Peyer's patch (tissue), 4 donors: ENCODE data around the gene SERPINH1. TPM values are rescaled to one million over a fixed set of nuclear protein-coding genes. Genes with fewer than 3 reads are reported as not detected.

Experiments used
- DNase-seq, 3 donors: peaks; one replicate each; pipeline ENCODE4 v3.0.0-alpha.2; 2017 to 2019
- H3K27ac ChIP-seq, 4 donors: fragments of 200-600 bp; sonication (generic); one replicate each; pipeline ENCODE4 v1.5.1; 2016 to 2019
- H3K27me3 ChIP-seq, 2 donors: fragments of 200-600 bp; sonication (generic); one replicate each; pipeline ENCODE4 v1.5.1; 2019
- H3K36me3 ChIP-seq, 3 donors: fragments of 200-600 bp; sonication (generic); one replicate each; pipeline ENCODE4 v1.5.1; 2016 to 2019
- H3K4me1 ChIP-seq, 4 donors: fragments of 200-600 bp; sonication (generic); one replicate each; pipeline ENCODE4 v1.5.1; 2016 to 2019
- H3K4me3 ChIP-seq, 4 donors: fragments of 200-600 bp; sonication (generic); 1 replicate in 3 of 4; 2 replicates in 1 of 4; pipeline ENCODE4 v1.5.1; 2016 to 2019; ENCODE audit warnings: mild to moderate bottlenecking in 1 of 4
- H3K9me3 ChIP-seq, 4 donors: fragments of 200-600 bp; sonication (generic); one replicate each; pipeline ENCODE4 v1.5.1; 2016 to 2019; ENCODE audit warnings: mild to moderate bottlenecking in 1 of 4
- CTCF ChIP-seq, 6 experiments: fragments of 450-650 bp in 4 of 6; fragments of 200-600 bp in 2 of 6; sonication (generic) in 1 of 6; IDR thresholded peaks; one replicate each; pipeline ENCODE4 v1.5.1; 2017 to 2019; ENCODE audit warnings: antibody characterized with exemption in 6 of 6, mild to moderate bottlenecking in 3 of 6, moderate library complexity in 1 of 6
- POLR2A ChIP-seq, 2 donors: fragments of 450-650 bp; IDR thresholded peaks; one replicate each; pipeline ENCODE4 v1.5.1; 2017; ENCODE audit warnings: antibody characterized with exemption in 2 of 2, mild to moderate bottlenecking in 2 of 2, moderate library complexity in 2 of 2
- total RNA-seq, 4 donors: library from RNA; depleted of rRNA; stranded (reverse); fragments of >200 nt; gene quantifications; one replicate each; pipeline ENCODE4 v1.1.0, GENCODE V29; 2016

Gene SERPINH1
- total RNA-seq, 4 donors from 2014 or later, result 35.4 to 50.9 (median 43.4) TPM

DNA sequence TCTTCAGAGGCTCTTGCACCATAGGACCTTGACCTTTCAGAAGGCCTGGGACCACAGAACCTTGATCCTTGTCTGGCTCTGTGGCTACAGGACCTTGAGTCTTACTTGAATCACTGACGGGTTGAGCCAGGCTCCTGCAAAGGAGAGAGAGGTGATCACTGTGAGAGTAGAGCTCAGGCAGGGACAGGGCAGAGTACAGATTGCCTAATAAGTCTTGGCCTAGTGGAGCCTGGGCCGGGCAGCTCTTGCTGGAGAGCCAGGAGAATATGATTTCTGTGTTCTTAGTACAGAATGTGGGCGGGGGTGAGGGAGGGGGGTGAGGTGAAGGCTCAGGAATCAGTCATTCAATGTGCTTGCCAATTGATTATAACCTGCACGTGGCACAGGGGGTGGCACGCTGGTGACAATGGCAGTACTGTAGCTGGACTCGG lies 26.0 kb downstream of the SERPINH1 start:
- Histone ChIP-seq H3K36me3 (no peaks in the 10 kb centered on the region), H3K4me3 (no peak overlapping the region), H3K9me3 (no peaks in the 10 kb centered on the region), H3K4me1 (peaks cover 0 to 27% (median 2%) of the 10 kb centered on the region in 4 donors), H3K27me3 (no peaks in the 10 kb centered on the region), H3K27ac (peak overlapping the region in 2 of 4 donors; percentile 69 to 71)
- DNase-seq, result peak in 2 of 3 donors; percentile 76 to 87
- TF ChIP-seq POLR2A (IDR thresholded peaks at IDR 0.05), result no peak
- TF ChIP-seq CTCF (IDR thresholded peaks at IDR 0.05), result no peak

DNA sequence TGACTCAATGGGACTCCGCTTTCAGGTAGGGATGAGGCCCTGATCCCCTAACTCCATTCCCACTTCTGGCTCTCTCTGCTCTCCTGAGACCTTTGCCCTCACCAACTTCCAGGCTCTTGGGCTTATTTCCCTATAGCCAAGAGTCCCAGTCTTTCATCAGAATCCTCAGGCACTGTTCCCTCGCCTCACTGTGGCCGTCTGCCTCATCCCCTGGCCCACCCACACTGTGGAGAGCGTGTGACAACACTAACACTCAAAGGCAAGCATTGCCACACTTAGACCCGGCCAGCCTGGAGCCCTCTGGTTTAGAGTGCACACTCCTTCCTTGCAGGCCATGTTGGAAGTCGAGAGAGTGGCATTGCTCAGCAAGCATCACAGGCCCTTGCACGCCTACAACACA lies 27.0 kb downstream of the SERPINH1 start:
- peaks cover 0 to 19% (median 0%) of the 10 kb centered on the region in 4 donors for H3K4me1 ChIP-seq
- H3K27ac ChIP-seq, result peak overlapping the region in 1 of 4 donors; percentile 69
- no peak for DNase-seq
- H3K9me3 ChIP-seq, result no peaks in the 10 kb centered on the region
- H3K27me3 ChIP-seq, result no peaks in the 10 kb centered on the region
- H3K36me3 ChIP-seq, result no peaks in the 10 kb centered on the region
- TF ChIP-seq POLR2A (IDR thresholded peaks at IDR 0.05) (no peak), CTCF (IDR thresholded peaks at IDR 0.05) (no peak)
- H3K4me3 ChIP-seq, result no peak overlapping the region

DNA sequence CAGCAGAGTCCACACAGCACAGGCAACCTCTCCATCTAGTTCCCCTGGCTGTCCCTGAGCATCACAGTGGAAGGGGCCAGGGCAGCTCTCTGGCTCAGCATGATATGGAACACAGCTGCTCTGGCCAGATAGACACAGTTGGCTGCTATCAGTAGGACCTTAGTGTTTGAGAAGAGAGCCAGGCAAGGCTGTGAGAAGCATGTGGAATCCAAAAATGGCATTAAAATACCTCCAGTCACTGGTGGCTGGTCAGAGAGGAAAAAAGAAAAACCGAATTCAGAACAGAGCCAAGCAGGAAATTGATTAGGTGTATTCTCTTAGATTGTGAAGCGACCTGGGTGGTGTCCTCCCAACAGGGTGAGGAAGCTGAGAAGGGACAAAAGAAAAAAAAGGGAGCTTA lies 27.9 kb downstream of the SERPINH1 start:
- no peak overlapping the region for H3K4me3 ChIP-seq
- H3K27me3 ChIP-seq, result no peaks in the 10 kb centered on the region
- H3K36me3 ChIP-seq, result no peaks in the 10 kb centered on the region
- peaks cover 0 to 18% (median 0%) of the 10 kb centered on the region in 4 donors for H3K4me1 ChIP-seq
- no peaks in the 10 kb centered on the region for H3K9me3 ChIP-seq
- H3K27ac ChIP-seq, result no peak overlapping the region
- TF ChIP-seq POLR2A (IDR thresholded peaks at IDR 0.05) (no peak), CTCF (IDR thresholded peaks at IDR 0.05) (no peak)
- DNase-seq, result no peak

DNA sequence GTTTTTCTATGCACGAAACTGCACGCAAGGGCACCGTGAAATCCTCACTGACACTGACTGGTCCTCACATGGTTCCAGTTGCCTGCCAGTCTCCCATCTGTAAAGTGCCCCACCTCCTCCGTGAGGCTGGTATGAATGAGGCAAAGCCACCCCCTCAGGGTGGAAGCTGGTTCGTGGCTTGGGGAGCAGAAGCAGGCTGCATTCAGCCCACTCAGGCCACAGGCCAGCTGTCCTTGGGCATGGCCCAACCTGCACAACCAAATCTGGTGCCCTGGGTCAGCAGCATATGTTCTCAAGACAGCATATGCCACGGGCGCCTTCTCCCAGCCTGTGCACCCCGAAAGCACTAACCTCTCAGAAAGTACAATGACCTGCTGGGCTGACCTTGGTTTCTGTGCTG lies 29.3 kb downstream of the SERPINH1 start:
- H3K9me3 ChIP-seq, result no peaks in the 10 kb centered on the region
- no peak overlapping the region for H3K4me3 ChIP-seq
- TF ChIP-seq CTCF (IDR thresholded peaks at IDR 0.05) (no peak), POLR2A (IDR thresholded peaks at IDR 0.05) (no peak)
- no peak for DNase-seq
- H3K4me1 ChIP-seq, result peaks cover 0 to 18% (median 0%) of the 10 kb centered on the region in 4 donors
- no peaks in the 10 kb centered on the region for H3K27me3 ChIP-seq
- no peaks in the 10 kb centered on the region for H3K36me3 ChIP-seq
- H3K27ac ChIP-seq, result no peak overlapping the region

DNA sequence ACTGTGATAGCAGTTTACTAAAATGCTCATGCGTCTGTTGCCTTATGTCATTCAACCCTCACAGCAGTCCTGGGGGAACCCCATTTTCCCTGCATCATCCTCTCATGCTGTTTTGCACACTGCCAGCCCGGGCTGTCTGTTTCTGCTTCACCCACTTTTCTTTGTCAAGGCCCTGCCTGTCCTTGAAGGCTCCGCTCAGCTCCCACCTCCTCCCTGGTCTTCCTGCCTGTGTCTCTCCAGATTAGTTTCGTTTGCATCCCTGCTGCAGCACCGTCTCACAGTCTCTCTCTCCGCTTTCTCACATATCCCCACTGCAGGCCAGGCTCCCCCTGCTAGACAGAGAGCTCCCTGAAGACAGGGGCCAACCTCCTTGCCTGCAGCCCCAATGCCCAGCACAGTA lies 29.9 kb downstream of the SERPINH1 start:
- Histone ChIP-seq H3K27me3 (no peaks in the 10 kb centered on the region), H3K4me3 (no peak overlapping the region), H3K4me1 (peaks cover 0 to 18% (median 0%) of the 10 kb centered on the region in 4 donors), H3K36me3 (no peaks in the 10 kb centered on the region), H3K27ac (no peak overlapping the region), H3K9me3 (no peaks in the 10 kb centered on the region)
- TF ChIP-seq CTCF (IDR thresholded peaks at IDR 0.05), result no peak
- no peak for TF ChIP-seq POLR2A (IDR thresholded peaks at IDR 0.05)
- DNase-seq, result no peak

DNA sequence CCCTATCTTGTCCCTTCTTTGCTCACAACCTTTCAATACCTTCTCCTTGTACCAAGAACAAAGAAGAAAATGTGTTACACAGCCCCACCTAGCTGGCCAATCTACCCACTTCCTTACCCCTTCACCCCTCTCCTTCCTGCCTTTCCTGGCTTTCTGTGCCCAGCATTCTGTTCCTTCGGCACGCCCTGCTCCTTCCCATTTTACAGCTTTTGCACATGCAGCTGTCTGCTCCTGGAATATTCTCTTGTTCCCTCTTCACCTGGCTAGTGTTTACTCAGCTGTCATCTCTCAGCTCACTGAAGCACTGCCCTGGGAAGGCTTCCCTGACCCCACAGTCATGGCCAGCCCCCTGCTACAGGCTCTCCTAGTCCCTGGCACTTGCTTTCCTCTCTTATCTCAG lies 30.7 kb downstream of the SERPINH1 start:
- DNase-seq, result no peak
- H3K4me1 ChIP-seq, result peaks cover 0 to 18% (median 0%) of the 10 kb centered on the region in 4 donors
- peak overlapping the region in 1 of 4 donors; percentile 17 for H3K27ac ChIP-seq
- H3K4me3 ChIP-seq, result no peak overlapping the region
- H3K36me3 ChIP-seq, result no peaks in the 10 kb centered on the region
- H3K9me3 ChIP-seq, result no peaks in the 10 kb centered on the region
- TF ChIP-seq CTCF (IDR thresholded peaks at IDR 0.05), result no peak
- no peak for TF ChIP-seq POLR2A (IDR thresholded peaks at IDR 0.05)
- H3K27me3 ChIP-seq, result no peaks in the 10 kb centered on the region
